Stimulated activated CD8-positive, alpha-beta memory T cell treated with anti-CD3 and anti-CD28 coated beads, Interleukin-2, amount 100 ng/mL, for 48 hours (primary cell): ENCODE measurements around the gene MRPS22.
"Not testable (repeated sequence)": the region's sequence is repeated elsewhere in the genome, so short reads cannot be mapped to it uniquely, and the experiment has no call there.

Source experiments
- DNase-seq, 2 donors: peaks; one replicate each; pipeline ENCODE4 v3.0.0-alpha.2; 2020; ENCODE audit warnings: low read depth in 2 of 2

Gene MRPS22

DNA sequence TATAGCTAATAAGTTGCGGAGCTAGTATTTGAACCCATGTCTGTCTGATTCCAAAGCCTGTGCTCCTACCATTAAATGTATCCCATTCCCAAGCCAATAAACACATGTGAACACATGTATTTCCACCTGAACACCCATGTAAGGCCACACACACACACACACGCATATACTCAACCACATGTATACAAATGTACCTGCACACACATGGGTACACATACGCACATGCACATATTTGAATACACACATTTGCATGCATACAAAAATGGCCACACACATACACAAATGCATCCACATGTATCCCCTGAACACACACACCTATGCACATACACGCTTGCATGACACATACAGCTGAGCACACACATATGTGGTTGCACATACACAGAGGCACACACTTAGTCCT, 5.4 kb upstream of the MRPS22 start:
- no peak for DNase-seq

- peak; percentile 13 to 23 for DNase-seq
Measured at GRCh38 chr3:139339219-139339906, 4.5 kb upstream of the MRPS22 start.

- DNase-seq: no peak
Measured at GRCh38 chr3:139340784-139341183, 3.0 kb upstream of the MRPS22 start.

- no peak for DNase-seq
Measured at GRCh38 chr3:139342054-139342453, 1.8 kb upstream of the MRPS22 start.

- DNase-seq: no peak
Measured at GRCh38 chr3:139346771-139347170, 3.0 kb downstream of the MRPS22 start.

DNA sequence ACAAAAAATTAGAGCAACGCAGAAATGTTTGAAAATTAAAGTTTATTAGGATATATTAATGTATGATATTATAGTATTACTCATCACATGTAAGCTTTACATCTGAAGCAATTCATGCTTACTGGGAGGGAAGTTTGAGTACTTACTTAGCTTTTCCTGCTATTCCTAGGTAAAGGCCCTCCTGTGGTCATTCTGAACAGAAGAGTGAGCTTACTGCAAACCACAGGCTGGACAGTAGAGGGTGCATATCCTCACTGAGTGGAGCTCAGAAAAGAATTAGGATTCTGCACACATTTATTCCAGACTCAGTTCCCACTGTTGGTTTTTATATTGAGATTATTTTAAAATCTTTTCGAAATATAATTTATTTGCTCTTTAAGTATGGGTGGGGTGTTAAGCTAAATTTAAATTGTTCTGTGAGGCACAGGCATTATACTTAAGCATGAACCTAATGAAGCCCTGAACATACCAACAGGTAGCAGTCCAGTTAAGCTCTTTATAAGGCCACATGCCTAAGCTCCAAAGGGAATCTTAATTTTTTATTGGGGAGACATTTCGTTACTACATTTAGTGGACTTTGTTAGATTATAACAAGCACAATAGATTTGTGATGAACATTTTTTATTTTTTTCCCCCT, 10.2 kb downstream of the MRPS22 start:
- DNase-seq: no peak

DNA sequence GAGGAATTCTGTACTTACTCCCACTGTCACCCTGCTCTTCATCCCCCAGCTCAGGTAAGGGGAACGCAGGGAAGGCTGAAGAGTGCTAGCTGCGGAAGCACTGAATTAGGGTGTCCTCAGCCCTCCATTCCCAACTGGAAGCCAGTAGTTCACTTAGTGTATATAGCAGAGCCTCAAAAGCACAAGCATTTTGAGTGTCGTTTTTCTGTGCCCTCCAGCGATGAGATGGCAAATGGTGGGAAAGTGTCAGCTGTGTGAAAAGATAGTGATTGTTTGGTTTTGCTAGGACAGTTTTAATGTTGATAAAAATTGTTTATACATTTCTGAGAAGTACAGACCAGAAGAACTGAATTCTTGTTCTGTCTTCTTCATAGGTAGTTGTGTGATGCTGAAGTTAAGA, 10.8 kb downstream of the MRPS22 start:
- DNase-seq: no peak

DNA sequence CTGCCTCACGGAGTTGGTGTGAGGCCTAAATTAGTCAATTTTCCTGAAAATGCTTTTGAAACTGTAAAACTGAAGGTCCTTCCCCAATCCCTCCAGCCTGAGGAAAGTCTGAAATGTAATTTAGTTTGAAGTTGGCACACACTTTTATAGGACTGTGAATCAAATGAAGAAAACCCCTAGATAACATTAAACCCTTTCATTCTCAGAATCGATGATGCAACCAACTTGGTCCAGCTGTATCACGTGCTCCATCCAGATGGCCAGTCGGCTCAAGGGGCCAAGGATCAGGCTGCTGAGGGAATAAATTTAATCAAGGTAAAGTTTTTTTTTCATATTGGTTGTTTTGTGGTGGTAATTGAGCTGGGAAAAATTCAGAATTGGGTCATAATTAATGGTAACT, 11.7 kb downstream of the MRPS22 start:
- no peak for DNase-seq

- no peak for DNase-seq
Measured at GRCh38 chr3:139355891-139356290, 12.1 kb downstream of the MRPS22 start.

GRCh38 chr3:139357899-139358298, 14.1 kb downstream of the MRPS22 start:
- DNase-seq: no peak

- DNase-seq: no peak
Measured at GRCh38 chr3:139358841-139359562, 15.2 kb downstream of the MRPS22 start.

GRCh38 chr3:139361276-139361675, 17.5 kb downstream of the MRPS22 start:
- no peak for DNase-seq

- no peak for DNase-seq
Measured at GRCh38 chr3:139364549-139364948, 20.7 kb downstream of the MRPS22 start.

DNA sequence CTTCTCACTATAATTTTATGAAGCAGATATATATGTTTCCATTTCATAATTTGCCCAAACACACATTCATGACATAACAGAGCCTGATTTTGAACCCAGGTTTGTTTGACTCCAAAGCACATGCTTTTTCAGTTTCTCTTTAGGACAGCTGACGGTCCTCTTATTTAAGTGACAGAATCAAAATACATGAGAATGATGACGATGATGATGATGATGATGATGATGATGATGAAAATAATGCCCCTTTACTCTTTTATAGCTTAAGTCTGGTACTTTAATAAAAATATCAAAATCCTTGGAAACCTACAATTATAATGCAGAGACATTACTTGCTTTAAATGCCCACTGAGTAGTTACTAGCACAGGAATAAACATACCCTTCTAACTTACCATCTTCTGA, 30.3 kb downstream of the MRPS22 start:
- no peak for DNase-seq

DNA sequence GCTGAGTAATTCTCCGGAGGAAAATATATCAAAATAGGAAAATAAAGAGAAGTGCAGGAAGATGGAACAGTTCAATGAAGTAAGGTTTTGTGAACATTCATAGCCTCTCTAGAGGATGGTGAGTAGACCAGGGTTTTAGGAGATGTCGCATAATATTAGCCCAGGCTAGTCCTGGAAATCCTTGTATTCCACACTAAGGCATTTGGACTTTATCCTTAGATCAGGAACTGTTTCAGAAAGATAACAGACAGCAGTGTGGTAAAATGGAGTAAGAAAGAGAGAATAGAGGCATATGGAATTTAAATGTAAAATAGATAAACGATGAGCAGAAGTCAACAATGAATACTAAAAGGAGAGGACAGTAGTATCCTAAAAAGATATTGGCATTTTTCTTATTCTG, 33.6 kb downstream of the MRPS22 start:
- DNase-seq: no peak

- no peak for DNase-seq
Measured at GRCh38 chr3:139378587-139379241, 34.9 kb downstream of the MRPS22 start.

- DNase-seq: no peak
Measured at GRCh38 chr3:139380575-139380974, 36.8 kb downstream of the MRPS22 start.

DNA sequence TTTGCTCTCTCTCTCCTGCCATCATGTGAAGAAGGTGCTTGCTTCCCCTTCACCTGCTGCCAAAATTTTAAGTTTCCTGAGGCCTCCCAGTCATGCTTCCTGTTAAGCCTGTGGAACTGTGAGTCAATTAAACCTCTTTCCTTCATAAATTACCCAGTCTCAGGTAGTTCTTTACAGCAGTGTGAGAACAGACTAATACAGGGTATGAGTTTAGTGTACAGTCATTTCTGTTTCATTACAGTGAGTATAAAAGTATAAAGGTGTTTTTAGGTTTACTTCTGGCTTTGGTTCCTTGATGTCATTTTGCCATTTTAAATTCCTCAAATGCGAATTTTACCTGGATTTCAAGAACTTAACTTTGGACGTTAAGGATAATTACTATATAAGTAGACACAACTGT, 38.5 kb downstream of the MRPS22 start:
- not testable (repeated sequence) for DNase-seq

DNA sequence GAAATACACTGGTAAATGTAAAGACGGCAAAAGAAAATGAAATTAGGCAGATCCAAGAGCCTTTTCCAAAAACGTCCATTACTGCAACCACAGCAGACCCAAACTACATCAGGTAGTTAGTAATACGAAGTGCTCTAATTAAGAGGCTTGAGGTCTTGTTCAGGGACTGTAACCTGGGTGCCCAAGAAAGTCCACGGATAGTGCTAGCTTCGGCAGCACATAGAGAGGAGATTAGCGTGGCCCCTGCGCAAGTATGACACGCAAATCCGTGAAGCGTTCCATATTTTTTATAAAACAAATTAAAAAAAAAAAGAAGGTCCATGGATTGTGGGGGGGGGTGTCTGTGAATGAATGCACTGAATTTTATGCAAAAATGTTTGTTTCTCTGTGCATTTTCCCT, 44.3 kb downstream of the MRPS22 start:
- no peak for DNase-seq

DNA sequence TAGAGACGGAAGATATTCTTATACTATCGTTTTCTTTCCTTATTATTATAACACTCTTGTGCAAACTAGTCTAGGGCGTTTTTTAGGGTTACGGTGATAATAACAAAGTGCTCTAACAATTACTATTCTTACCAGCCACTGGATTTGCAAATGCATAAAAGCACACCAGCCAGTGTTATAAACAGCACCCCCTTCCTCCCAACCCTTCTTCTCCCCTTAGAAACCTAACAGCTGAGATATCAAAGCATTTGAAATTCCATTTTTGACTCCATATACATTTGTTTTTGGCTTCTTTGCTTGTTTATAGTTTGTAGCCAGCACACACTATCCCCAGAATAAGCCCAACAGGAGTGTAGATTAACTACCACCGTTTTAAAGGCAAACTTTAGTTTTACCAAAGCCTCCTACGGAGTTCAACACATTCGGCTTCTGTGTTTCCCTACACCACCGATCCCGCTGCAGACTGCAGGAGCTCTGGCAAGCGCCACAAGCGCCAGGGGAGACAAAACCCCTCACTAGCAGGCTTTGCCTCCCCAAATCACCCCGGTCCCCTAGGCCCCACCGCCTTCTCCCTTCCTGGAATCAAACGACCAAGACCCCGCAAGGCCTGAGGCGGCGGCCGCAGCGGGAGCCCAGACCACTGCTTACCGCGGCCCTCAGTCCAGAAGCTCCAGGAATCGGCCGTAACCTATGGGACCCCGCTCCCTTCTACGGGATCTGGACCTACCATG, 45.2 kb downstream of the MRPS22 start:
- DNase-seq: no peak

- DNase-seq: peak; percentile 96 to 99
Measured at GRCh38 chr3:139389552-139390368, 45.9 kb downstream of the MRPS22 start, which contains the start of gene COPB2. Gene COPB2 (minus strand): TSS chr3:139389647. CDS start chr3:139389550, 97 bp downstream.
